Liver (tissue), 9 donors: ENCODE data around the gene RYR3. TPM values are rescaled to one million over a fixed set of nuclear protein-coding genes. Genes with fewer than 3 reads are reported as not detected.

Experiments
- DNase-seq: peaks from one replicate; pipeline ENCODE4 v3.0.0-alpha.2; 2017; ENCODE audit warnings: low spot score
- H3K27ac ChIP-seq, 2 donors: one replicate each; pipeline ENCODE4 v1.7.0; 2013; ENCODE audit warnings: inconsistent platforms in 2 of 2, low read length in 2 of 2, control low read depth in 1 of 2, low read depth in 1 of 2, mild to moderate bottlenecking in 1 of 2
- H3K27me3 ChIP-seq, 4 donors: one replicate each; pipeline versions ENCODE4 v1.6.1 to v1.7.0; 2013; ENCODE audit warnings: low read length in 3 of 4, inconsistent platforms in 1 of 4, mild to moderate bottlenecking in 1 of 4, moderate library complexity in 1 of 4; ENCODE audit not compliant: control insufficient read depth in 4 of 4, insufficient read depth in 4 of 4
- H3K36me3 ChIP-seq, 4 donors: one replicate each; pipeline versions ENCODE4 v1.6.1 to v1.7.0; 2013; ENCODE audit warnings: low read length in 3 of 4, mild to moderate bottlenecking in 3 of 4, low read depth in 1 of 4, moderate library complexity in 1 of 4; ENCODE audit not compliant: control insufficient read depth in 4 of 4, insufficient read depth in 3 of 4
- H3K4me1 ChIP-seq, 4 donors: one replicate each; pipeline versions ENCODE4 v1.6.1 to v1.7.0; 2013; ENCODE audit warnings: low read length in 3 of 4, mild to moderate bottlenecking in 3 of 4, moderate library complexity in 1 of 4; ENCODE audit not compliant: control insufficient read depth in 4 of 4, insufficient read depth in 4 of 4
- H3K4me3 ChIP-seq, 3 donors: one replicate each; pipeline versions ENCODE4 v1.6.1 to v1.7.0; 2013; ENCODE audit warnings: low read length in 3 of 3, control low read depth in 1 of 3, low read depth in 1 of 3, mild to moderate bottlenecking in 1 of 3
- H3K9ac ChIP-seq, 2 donors: one replicate each; pipeline ENCODE4 v1.7.0; 2013; ENCODE audit warnings: low read length in 2 of 2, mild to moderate bottlenecking in 2 of 2, moderate library complexity in 2 of 2, control low read depth in 1 of 2, low read depth in 1 of 2
- H3K9me3 ChIP-seq, 4 donors: one replicate each; pipeline versions ENCODE4 v1.6.1 to v1.7.0; 2013; ENCODE audit warnings: low read length in 3 of 4; ENCODE audit not compliant: control insufficient read depth in 4 of 4
- ATF3 ChIP-seq: IDR thresholded peaks from 2 replicates; pipeline ENCODE4 v1.6.1; 2016; ENCODE audit warnings: antibody characterized with exemption
- CTCF ChIP-seq: fragments of 150-350 bp; IDR thresholded peaks from 2 replicates; pipeline ENCODE4 v1.5.1; 2017; ENCODE audit warnings: improper control_type of control experiment, low read depth, low read length; ENCODE audit not compliant: missing input control
- EGR1 ChIP-seq, 2 donors: IDR thresholded peaks; 2 replicates each; pipeline ENCODE4 v1.6.1; 2016 to 2018; ENCODE audit warnings: antibody characterized with exemption in 2 of 2, low read depth in 2 of 2
- FOXA1 ChIP-seq: IDR thresholded peaks from 2 replicates; pipeline ENCODE4 v1.6.1; 2016; ENCODE audit warnings: antibody characterized with exemption
- FOXA2 ChIP-seq: IDR thresholded peaks from 2 replicates; pipeline ENCODE4 v1.6.1; 2016; ENCODE audit warnings: antibody characterized with exemption
- GABPA ChIP-seq, 2 donors: IDR thresholded peaks in 1 of 2; conservative IDR thresholded peaks in 1 of 2; 2 replicates each; pipeline ENCODE4 v1.6.1; 2016; ENCODE audit warnings: antibody characterized with exemption in 2 of 2, mild to moderate bottlenecking in 1 of 2, moderate library complexity in 1 of 2
- HNF4A ChIP-seq, 2 donors: conservative IDR thresholded peaks; 2 replicates each; pipeline ENCODE4 v1.6.1; 2016; ENCODE audit warnings: antibody characterized with exemption in 2 of 2, mild to moderate bottlenecking in 2 of 2
- HNF4G ChIP-seq: IDR thresholded peaks from 2 replicates; pipeline ENCODE4 v1.6.1; 2016; ENCODE audit warnings: antibody characterized with exemption
- JUND ChIP-seq, 2 donors: IDR thresholded peaks; 2 replicates each; pipeline ENCODE4 v1.6.1; 2016; ENCODE audit warnings: antibody characterized with exemption in 2 of 2
- MAX ChIP-seq: IDR thresholded peaks from 2 replicates; pipeline ENCODE4 v1.6.1; 2016; ENCODE audit warnings: antibody characterized with exemption
- NR2F2 ChIP-seq: IDR thresholded peaks from 2 replicates; pipeline ENCODE4 v1.6.1; 2016; ENCODE audit warnings: antibody characterized with exemption
- RAD21 ChIP-seq, 2 donors: IDR thresholded peaks; 2 replicates each; pipeline ENCODE4 v1.6.1; 2016; ENCODE audit warnings: antibody characterized with exemption in 2 of 2, mild to moderate bottlenecking in 2 of 2
- REST ChIP-seq: IDR thresholded peaks from 2 replicates; pipeline ENCODE4 v1.6.1; 2016; ENCODE audit warnings: antibody characterized with exemption, mild to moderate bottlenecking
- RXRA ChIP-seq, 2 donors: IDR thresholded peaks; 2 replicates each; pipeline ENCODE4 v1.6.1; 2017 to 2018; ENCODE audit warnings: antibody characterized with exemption in 2 of 2, mild to moderate bottlenecking in 1 of 2
- SP1 ChIP-seq: IDR thresholded peaks from 2 replicates; pipeline ENCODE4 v1.6.1; 2018; ENCODE audit warnings: antibody characterized with exemption, mild to moderate bottlenecking
- TAF1 ChIP-seq: conservative IDR thresholded peaks from 2 replicates; pipeline ENCODE4 v1.6.1; 2016; ENCODE audit warnings: antibody characterized with exemption, mild to moderate bottlenecking
- YY1 ChIP-seq: IDR thresholded peaks from 2 replicates; pipeline ENCODE4 v1.6.1; 2016; ENCODE audit warnings: antibody characterized with exemption, mild to moderate bottlenecking
- ZBTB33 ChIP-seq: IDR thresholded peaks from 2 replicates; pipeline ENCODE4 v1.6.1; 2016; ENCODE audit warnings: antibody characterized with exemption
- WGBS: extraction: QIAGEN DNeasy Blood & Tissue Kit; methylation state at CpG from one replicate; pipeline ENCODE4 v1.1.7; 2013; 5-methylcytosine and 5-hydroxymethylcytosine counted together
- polyA plus RNA-seq, 2 donors: library from polyadenylated mRNA; stranded (reverse) in 1 of 2; unstranded in 1 of 2; fragments of 200-250 nt in 1 of 2; fragments of >200 nt in 1 of 2; fragmentation: Nextera tagmentation in 1 of 2; extraction: Ambion mirVana in 1 of 2; gene quantifications; one replicate each; pipeline versions ENCODE4 v1.2.1 to v1.2.3, GENCODE V29; 2013 to 2015
- total RNA-seq, 2 donors: library from RNA; depleted of rRNA; stranded (reverse); fragments of >200 nt; gene quantifications; one replicate each; pipeline ENCODE4 v1.2.3, GENCODE V29; 2014
- donor health status: healthy.
- donor health status: healthy.
- donor health status: healthy.
- donor health status: healthy.
- donor health status: healthy.

RYR3 gene
- total and polyA plus RNA-seq, 4 donors = 0.01 to 1.1 (median 0.22) TPM

GRCh38 chr15:33629647-33630046 lies 318.9 kb downstream of the RYR3 start:
- Histone ChIP-seq H3K9ac (no peak overlapping the region), H3K27me3 (peaks cover 0 to 5% (median 0%) of the 10 kb centered on the region in 4 donors), H3K4me1 (no peaks in the 10 kb centered on the region), H3K27ac (no peak overlapping the region), H3K36me3 (no peaks in the 10 kb centered on the region), H3K4me3 (no peak overlapping the region), H3K9me3 (no peaks in the 10 kb centered on the region)
- 68% methylated on average over 4 of the region's 4 CpGs for WGBS
- TF ChIP-seq EGR1 (IDR thresholded peaks at IDR 0.05; ENCODE audit: low read depth in 2 of 2) (no peak), FOXA1 (no peak), FOXA2 (no peak), RAD21 (IDR thresholded peaks at IDR 0.05) (no peak), ATF3 (no peak), ZBTB33 (no peak), JUND (IDR thresholded peaks at IDR 0.05) (no peak), CTCF (no peak), GABPA (IDR thresholded peaks at IDR 0.05 in 1 of 2, conservative IDR thresholded peaks at IDR 0.05 in 1 of 2) (no peak)
- DNase-seq = no peak

GRCh38 chr15:33636234-33636633 lies 325.5 kb downstream of the RYR3 start:
- no peaks in the 10 kb centered on the region for H3K36me3 ChIP-seq
- no peak overlapping the region for H3K4me3 ChIP-seq
- H3K27ac ChIP-seq = no peak overlapping the region
- no peak for TF ChIP-seq RAD21 (IDR thresholded peaks at IDR 0.05)
- no peak for TF ChIP-seq HNF4A (conservative IDR thresholded peaks at IDR 0.05)
- TF ChIP-seq FOXA2 = no peak
- TF ChIP-seq YY1 = no peak
- TF ChIP-seq RXRA (IDR thresholded peaks at IDR 0.05) = no peak
- no peak for TF ChIP-seq HNF4G
- TF ChIP-seq ATF3 = no peak
- no peak for TF ChIP-seq TAF1
- no peak for TF ChIP-seq FOXA1
- no peak for TF ChIP-seq SP1
- no peak for TF ChIP-seq EGR1 (IDR thresholded peaks at IDR 0.05; ENCODE audit: low read depth in 2 of 2)
- no peak for TF ChIP-seq REST
- no peak for TF ChIP-seq MAX
- TF ChIP-seq CTCF = no peak
- TF ChIP-seq GABPA (IDR thresholded peaks at IDR 0.05 in 1 of 2, conservative IDR thresholded peaks at IDR 0.05 in 1 of 2) = no peak
- no peak for TF ChIP-seq ZBTB33
- no peak for TF ChIP-seq NR2F2
- TF ChIP-seq JUND (IDR thresholded peaks at IDR 0.05) = no peak
- 70% methylated on average over 7 of the region's 7 CpGs for WGBS
- no peaks in the 10 kb centered on the region for H3K4me1 ChIP-seq
- peaks cover 0 to 8% (median 0%) of the 10 kb centered on the region in 4 donors for H3K27me3 ChIP-seq
- H3K9me3 ChIP-seq = no peaks in the 10 kb centered on the region
- no peak for DNase-seq
- H3K9ac ChIP-seq = no peak overlapping the region
